Stimulated activated CD8-positive, alpha-beta memory T cell treated with anti-CD3 and anti-CD28 coated beads, Interleukin-4, amount 100 ng/mL, for 1 hour (primary cell): Measurements from ENCODE around the gene SRBD1.

Source experiments
- DNase-seq, 2 donors: peaks; one replicate each; pipeline ENCODE4 v3.0.0-alpha.2; 2020; ENCODE audit warnings: low read depth in 2 of 2, low spot score in 1 of 2

Gene SRBD1

GRCh38 chr2:45634223-45634622 lies 23.2 kb upstream of the SRBD1 start:
- no peak for DNase-seq

- DNase-seq: no peak
Observed at GRCh38 chr2:45631955-45632354, 20.9 kb upstream of the SRBD1 start.

GRCh38 chr2:45631319-45631718 lies 20.3 kb upstream of the SRBD1 start:
- no peak for DNase-seq

GRCh38 chr2:45629971-45630370 lies 18.9 kb upstream of the SRBD1 start:
- DNase-seq: no peak

GRCh38 chr2:45627911-45628310 lies 16.8 kb upstream of the SRBD1 start:
- no peak for DNase-seq

GRCh38 chr2:45626387-45627221 lies 15.5 kb upstream of the SRBD1 start:
- no peak for DNase-seq

- no peak for DNase-seq
Observed at GRCh38 chr2:45625824-45626223, 14.8 kb upstream of the SRBD1 start.

GRCh38 chr2:45623098-45623497 lies 12.0 kb upstream of the SRBD1 start:
- no peak for DNase-seq

GRCh38 chr2:45622336-45623075 lies 11.4 kb upstream of the SRBD1 start:
- no peak for DNase-seq

- no peak for DNase-seq
Observed at GRCh38 chr2:45617496-45617895, 6.4 kb upstream of the SRBD1 start.

GRCh38 chr2:45616658-45617411 lies 5.8 kb upstream of the SRBD1 start:
- DNase-seq: no peak

GRCh38 chr2:45614871-45615415 lies 3.9 kb upstream of the SRBD1 start:
- no peak for DNase-seq

GRCh38 chr2:45614330-45614729 lies 3.3 kb upstream of the SRBD1 start:
- no peak for DNase-seq

- DNase-seq: no peak
Observed at GRCh38 chr2:45612731-45613130, 1.7 kb upstream of the SRBD1 start.

GRCh38 chr2:45612285-45612684 lies 1.2 kb upstream of the SRBD1 start:
- no peak for DNase-seq

GRCh38 chr2:45610281-45611019 lies 617 bp downstream of the SRBD1 start:
- peak; percentile 1 to 13 for DNase-seq

- no peak for DNase-seq
Observed at GRCh38 chr2:45607701-45608100, 3.4 kb downstream of the SRBD1 start.

GRCh38 chr2:45606796-45607195 lies 4.3 kb downstream of the SRBD1 start:
- DNase-seq: no peak

GRCh38 chr2:45605116-45605515 lies 6.0 kb downstream of the SRBD1 start:
- DNase-seq: no peak

GRCh38 chr2:45602624-45603023 lies 8.4 kb downstream of the SRBD1 start:
- DNase-seq: no peak

GRCh38 chr2:45598545-45598944 lies 12.5 kb downstream of the SRBD1 start:
- no peak for DNase-seq
